GM21825 (cell line): Measurements from ENCODE around the gene SLC28A2.
"Not testable (repeated sequence)": the region's sequence is repeated elsewhere in the genome, so short reads cannot be mapped to it uniquely, and the experiment has no call there.

Experiments
- ATAC-seq: cut with Tn5 transposase; IDR thresholded peaks from one replicate; pipeline ENCODE4 v1.9.1; 2021; ENCODE audit warnings: mild to moderate bottlenecking, moderate library complexity; ENCODE audit not compliant: unreplicated experiment

Gene SLC28A2

GRCh38 chr15:45262906-45263461 is 10.9 kb downstream of the SLC28A2 start:
- ATAC-seq: no peak

GRCh38 chr15:45263854-45264253 is 11.8 kb downstream of the SLC28A2 start:
- ATAC-seq: no peak

- ATAC-seq: no peak
Observed at GRCh38 chr15:45265506-45265905, 13.5 kb downstream of the SLC28A2 start.

- no peak for ATAC-seq
Observed at GRCh38 chr15:45268135-45268534, 16.1 kb downstream of the SLC28A2 start.

GRCh38 chr15:45274636-45275380 is 22.8 kb downstream of the SLC28A2 start:
- no peak for ATAC-seq

GRCh38 chr15:45276831-45277230 is 24.8 kb downstream of the SLC28A2 start:
- no peak for ATAC-seq

- ATAC-seq: peak; percentile 99
Observed at GRCh38 chr15:45279024-45279698, 27.1 kb downstream of the SLC28A2 start.

GRCh38 chr15:45285413-45285812 is 33.4 kb downstream of the SLC28A2 start:
- ATAC-seq: no peak

GRCh38 chr15:45287390-45287956 is 35.4 kb downstream of the SLC28A2 start:
- no peak for ATAC-seq

- ATAC-seq: no peak
Observed at GRCh38 chr15:45288947-45289346, 36.9 kb downstream of the SLC28A2 start.

GRCh38 chr15:45291822-45292582 is 40.0 kb downstream of the SLC28A2 start:
- no peak for ATAC-seq

- ATAC-seq: not testable (repeated sequence)
Observed at GRCh38 chr15:45293326-45293725, 41.3 kb downstream of the SLC28A2 start.

- ATAC-seq: not testable (repeated sequence)
Observed at GRCh38 chr15:45298964-45299378, 46.9 kb downstream of the SLC28A2 start.

- no peak for ATAC-seq
Observed at GRCh38 chr15:45304711-45305110, 52.7 kb downstream of the SLC28A2 start.

GRCh38 chr15:45306105-45306504 is 54.1 kb downstream of the SLC28A2 start:
- ATAC-seq: no peak

GRCh38 chr15:45307230-45307924 is 55.3 kb downstream of the SLC28A2 start:
- ATAC-seq: no peak

GRCh38 chr15:45314117-45314516 is 62.1 kb downstream of the SLC28A2 start:
- ATAC-seq: not testable (repeated sequence)

GRCh38 chr15:45314960-45315359 is 62.9 kb downstream of the SLC28A2 start:
- ATAC-seq: no peak

- ATAC-seq: no peak
Observed at GRCh38 chr15:45319472-45320214, 67.6 kb downstream of the SLC28A2 start.
